ENCODE results near the gene BPGM.

Gene BPGM

DNA sequence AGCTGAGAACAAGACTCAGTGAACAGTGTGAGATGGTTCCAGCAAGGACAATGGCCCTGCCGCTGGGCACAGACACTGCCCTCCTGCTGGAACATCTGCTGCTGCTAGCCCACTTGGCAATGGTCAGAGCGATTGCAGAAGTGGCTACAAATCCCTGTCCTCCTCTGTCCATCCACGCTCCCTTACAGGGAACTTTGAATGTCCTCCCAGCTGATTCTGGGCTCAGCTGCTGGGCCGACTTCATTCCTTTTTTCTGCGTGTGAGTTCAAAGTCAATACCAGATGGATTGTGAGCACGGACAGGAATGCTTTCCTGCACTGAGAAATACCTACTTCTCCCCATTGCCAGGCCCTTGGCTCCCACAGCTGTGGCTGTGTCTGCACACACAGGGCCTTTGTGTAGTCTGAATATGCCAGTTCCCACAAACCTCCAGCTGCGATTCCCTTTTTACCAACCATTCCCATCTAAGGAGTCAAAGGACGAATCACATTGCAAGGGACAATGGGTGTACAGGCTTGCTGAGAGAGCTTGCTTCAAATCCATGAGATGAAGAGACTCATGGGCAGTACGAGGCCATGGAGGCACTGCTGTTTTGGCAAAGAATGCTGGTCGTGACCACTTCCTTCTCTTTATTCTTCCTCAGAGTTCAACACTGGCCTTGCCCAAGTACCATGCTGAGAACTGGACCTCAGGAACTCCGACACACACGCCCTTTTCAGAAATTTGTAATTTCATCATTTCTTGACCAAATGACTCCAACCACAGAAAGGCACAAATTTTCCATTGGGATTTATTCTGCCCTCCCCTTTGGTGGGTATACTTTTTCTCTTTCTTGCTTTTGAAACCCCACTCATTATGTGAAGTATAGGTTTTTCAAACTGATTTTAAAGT is 44.2 kb downstream of the BPGM start:
- Histone ChIP-seq H3K4me2 (ENCODE audit: insufficient read depth, low read length) (no peak overlapping the region), H3K27me3 (ENCODE audit: insufficient read depth, low read length, poor library complexity) (peaks cover 8% of the 10 kb centered on the region), H3K79me2 (ENCODE audit: insufficient read depth, low read length) (no peaks in the 10 kb centered on the region), H3K27ac (ENCODE audit: low read length) (no peak overlapping the region), H3K36me3 (ENCODE audit: insufficient read depth, low read length) (no peaks in the 10 kb centered on the region), H3K9me3 (ENCODE audit: insufficient read depth, low read length, severe bottlenecking) (no peaks in the 10 kb centered on the region), H3K4me3 (ENCODE audit: low read depth in 1 of 2, low read length in 2 of 2) (no peak overlapping the region), H3K4me1 (ENCODE audit: insufficient read depth, low read length) (no peaks in the 10 kb centered on the region), H4K20me1 (ENCODE audit: insufficient read depth, low read length) (no peaks in the 10 kb centered on the region), H3K9ac (ENCODE audit: low read depth, low read length) (no peak overlapping the region), H2AFZ (ENCODE audit: low read depth, low read length) (no peak overlapping the region)
- ATAC-seq (ENCODE audit: insufficient read depth, low read depth) (no peak), DNase-seq (no peak)
- no peak for TF ChIP-seq CTCF (IDR thresholded peaks at IDR 0.05; ENCODE audit: borderline replicate concordance, extremely low read depth, low read length, poor library complexity, severe bottlenecking)
- no peak for TF ChIP-seq EZH2 (IDR thresholded peaks at IDR 0.05; ENCODE audit: borderline replicate concordance, low read depth, low read length, severe bottlenecking)

- DNase-seq, result no peak
- Histone ChIP-seq H4K20me1 (ENCODE audit: insufficient read depth, low read length) (no peaks in the 10 kb centered on the region), H3K4me2 (ENCODE audit: insufficient read depth, low read length) (no peak overlapping the region), H3K79me2 (ENCODE audit: insufficient read depth, low read length) (no peaks in the 10 kb centered on the region), H3K9me3 (ENCODE audit: insufficient read depth, low read length, severe bottlenecking) (no peaks in the 10 kb centered on the region), H3K9ac (ENCODE audit: low read depth, low read length) (no peak overlapping the region), H3K4me3 (ENCODE audit: low read depth in 1 of 2, low read length in 2 of 2) (no peak overlapping the region), H3K36me3 (ENCODE audit: insufficient read depth, low read length) (no peaks in the 10 kb centered on the region), H3K4me1 (ENCODE audit: insufficient read depth, low read length) (no peaks in the 10 kb centered on the region), H3K27ac (ENCODE audit: low read length) (no peak overlapping the region), H2AFZ (ENCODE audit: low read depth, low read length) (no peak overlapping the region), H3K27me3 (ENCODE audit: insufficient read depth, low read length, poor library complexity) (peaks cover 8% of the 10 kb centered on the region)
- no peak for ATAC-seq (ENCODE audit: insufficient read depth, low read depth)
- no peak for TF ChIP-seq CTCF (IDR thresholded peaks at IDR 0.05; ENCODE audit: borderline replicate concordance, extremely low read depth, low read length, poor library complexity, severe bottlenecking)
- no peak for TF ChIP-seq EZH2 (IDR thresholded peaks at IDR 0.05; ENCODE audit: borderline replicate concordance, low read depth, low read length, severe bottlenecking)
Observed at GRCh38 chr7:134691546-134692343, 45.1 kb downstream of the BPGM start.

DNA sequence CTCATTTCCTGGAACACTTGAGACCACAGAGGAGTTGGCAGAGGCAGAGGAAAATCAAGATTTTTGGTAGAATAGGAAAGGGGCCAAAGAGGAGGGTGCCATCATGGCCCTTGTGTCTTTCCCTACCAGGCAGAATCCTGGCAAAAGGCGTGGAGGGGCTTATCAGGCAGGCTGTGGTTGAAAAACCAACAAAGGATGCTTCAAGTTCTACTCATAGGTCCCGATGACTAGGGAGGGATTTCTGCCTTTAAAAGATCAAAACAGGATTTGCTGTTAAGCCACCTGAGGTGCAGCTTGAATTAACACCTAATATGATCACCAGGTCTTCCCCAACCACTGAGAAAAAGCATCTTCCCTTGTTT is 45.7 kb downstream of the BPGM start:
- Histone ChIP-seq H3K4me1 (ENCODE audit: insufficient read depth, low read length) (no peaks in the 10 kb centered on the region), H4K20me1 (ENCODE audit: insufficient read depth, low read length) (no peaks in the 10 kb centered on the region), H3K4me2 (ENCODE audit: insufficient read depth, low read length) (no peak overlapping the region), H3K4me3 (ENCODE audit: low read depth in 1 of 2, low read length in 2 of 2) (no peak overlapping the region), H3K79me2 (ENCODE audit: insufficient read depth, low read length) (no peaks in the 10 kb centered on the region), H3K9ac (ENCODE audit: low read depth, low read length) (no peak overlapping the region), H3K27me3 (ENCODE audit: insufficient read depth, low read length, poor library complexity) (peaks cover 8% of the 10 kb centered on the region), H2AFZ (ENCODE audit: low read depth, low read length) (no peak overlapping the region), H3K36me3 (ENCODE audit: insufficient read depth, low read length) (no peaks in the 10 kb centered on the region), H3K27ac (ENCODE audit: low read length) (no peak overlapping the region), H3K9me3 (ENCODE audit: insufficient read depth, low read length, severe bottlenecking) (no peaks in the 10 kb centered on the region)
- no peak for ATAC-seq (ENCODE audit: insufficient read depth, low read depth)
- TF ChIP-seq EZH2 (IDR thresholded peaks at IDR 0.05; ENCODE audit: borderline replicate concordance, low read depth, low read length, severe bottlenecking), result no peak
- TF ChIP-seq CTCF (IDR thresholded peaks at IDR 0.05; ENCODE audit: borderline replicate concordance, extremely low read depth, low read length, poor library complexity, severe bottlenecking), result no peak
- no peak for DNase-seq
